HG02973 (cell line): ENCODE results near the gene ELAVL2.
"Not testable (repeated sequence)": the region's sequence is repeated elsewhere in the genome, so short reads cannot be mapped to it uniquely, and the experiment has no call there.

Source experiments
- ATAC-seq: cut with Tn5 transposase; IDR thresholded peaks from one replicate; pipeline ENCODE4 v1.9.1; 2021; ENCODE audit warnings: moderate library complexity; ENCODE audit not compliant: unreplicated experiment

ELAVL2 gene

GRCh38 chr9:23728736-23729135, 97.3 kb downstream of the ELAVL2 start:
- ATAC-seq = no peak

DNA sequence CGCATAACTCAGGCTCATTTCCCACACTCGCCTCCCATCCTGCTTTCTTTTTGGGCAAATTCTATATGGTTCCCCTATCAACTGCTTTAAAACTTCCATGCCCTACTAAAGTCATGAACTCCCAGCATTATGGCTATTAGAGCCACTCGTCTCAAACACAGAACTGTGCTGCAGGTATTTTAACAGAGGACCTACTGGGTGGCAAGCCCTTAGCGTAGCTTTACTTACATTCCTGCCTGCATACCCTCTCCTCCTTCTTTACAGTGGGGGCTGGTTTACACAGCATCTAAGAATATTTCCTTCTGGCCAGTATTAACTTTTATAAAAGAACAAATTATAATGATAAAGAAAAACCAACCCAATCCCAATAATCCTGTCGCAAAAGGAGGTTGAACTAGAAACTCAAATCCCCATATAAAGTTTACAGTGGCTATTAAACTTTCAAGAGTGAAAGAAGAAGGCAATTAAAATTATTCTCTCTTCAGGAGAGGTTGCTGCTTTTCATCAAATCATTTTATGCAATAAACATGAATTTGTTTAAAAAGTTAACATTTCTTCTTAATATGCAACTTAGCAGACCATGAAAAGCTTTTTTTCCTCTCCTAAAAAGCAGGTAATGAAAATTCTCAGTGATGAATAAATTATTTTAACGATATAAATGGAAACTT, 100.6 kb downstream of the ELAVL2 start:
- ATAC-seq = no peak

GRCh38 chr9:23723672-23724071, 102.4 kb downstream of the ELAVL2 start:
- ATAC-seq = no peak

DNA sequence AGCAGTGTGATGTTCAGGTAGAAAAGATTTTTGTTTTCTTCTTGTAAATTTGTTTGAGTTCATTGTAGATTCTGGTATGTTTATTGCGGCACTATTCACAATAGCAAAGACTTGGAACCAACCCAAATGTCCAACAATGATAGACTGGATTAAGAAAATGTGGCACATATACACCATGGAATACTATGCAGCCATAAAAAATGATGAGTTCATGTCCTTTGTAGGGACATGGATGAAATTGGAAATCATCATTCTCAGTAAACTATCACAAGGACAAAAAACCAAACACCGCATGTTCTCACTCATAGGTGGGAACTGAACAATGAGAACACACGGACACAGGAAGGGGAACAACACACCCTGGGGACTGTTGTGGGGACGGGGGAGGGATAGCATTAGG, 103.0 kb downstream of the ELAVL2 start:
- ATAC-seq = not testable (repeated sequence)

DNA sequence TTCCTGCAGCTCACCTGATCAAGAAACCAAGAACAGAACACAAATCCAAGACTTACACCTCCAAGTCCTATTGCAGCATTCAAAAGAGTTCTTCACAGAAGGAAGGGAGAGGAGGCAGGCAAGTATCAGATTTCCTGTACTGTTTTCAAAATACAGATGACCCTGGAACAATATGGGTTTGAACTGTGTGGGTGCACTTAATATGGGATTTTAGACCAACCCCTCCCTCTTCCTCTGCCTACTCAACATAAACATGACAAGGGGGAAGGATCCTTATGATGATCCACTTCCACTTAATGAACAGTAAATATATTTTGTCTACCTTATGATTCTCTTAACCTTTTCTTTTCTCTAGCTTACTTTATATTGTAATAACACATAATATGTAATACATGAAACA, 104.6 kb downstream of the ELAVL2 start:
- no peak for ATAC-seq

- ATAC-seq = no peak
Observed at GRCh38 chr9:23717505-23717904, 108.5 kb downstream of the ELAVL2 start.

DNA sequence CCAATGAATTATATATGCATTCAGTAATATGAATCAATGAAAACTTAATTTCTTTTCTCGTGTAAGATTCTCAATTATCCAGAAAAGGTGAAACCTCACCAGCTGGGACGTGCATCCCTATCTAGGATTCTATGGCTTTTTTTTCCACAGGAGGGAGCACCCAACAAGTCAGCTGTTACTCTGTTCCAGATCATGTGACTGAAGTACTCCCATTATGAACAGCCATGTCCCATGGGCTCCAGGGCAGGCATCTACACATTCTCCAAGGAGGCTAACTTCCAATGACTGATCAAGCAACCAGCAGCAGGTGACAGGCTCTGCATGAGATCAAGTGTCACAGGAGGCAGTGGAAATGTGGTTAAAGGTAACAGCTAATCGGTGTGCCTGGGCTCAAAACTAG, 118.8 kb downstream of the ELAVL2 start:
- ATAC-seq = no peak

DNA sequence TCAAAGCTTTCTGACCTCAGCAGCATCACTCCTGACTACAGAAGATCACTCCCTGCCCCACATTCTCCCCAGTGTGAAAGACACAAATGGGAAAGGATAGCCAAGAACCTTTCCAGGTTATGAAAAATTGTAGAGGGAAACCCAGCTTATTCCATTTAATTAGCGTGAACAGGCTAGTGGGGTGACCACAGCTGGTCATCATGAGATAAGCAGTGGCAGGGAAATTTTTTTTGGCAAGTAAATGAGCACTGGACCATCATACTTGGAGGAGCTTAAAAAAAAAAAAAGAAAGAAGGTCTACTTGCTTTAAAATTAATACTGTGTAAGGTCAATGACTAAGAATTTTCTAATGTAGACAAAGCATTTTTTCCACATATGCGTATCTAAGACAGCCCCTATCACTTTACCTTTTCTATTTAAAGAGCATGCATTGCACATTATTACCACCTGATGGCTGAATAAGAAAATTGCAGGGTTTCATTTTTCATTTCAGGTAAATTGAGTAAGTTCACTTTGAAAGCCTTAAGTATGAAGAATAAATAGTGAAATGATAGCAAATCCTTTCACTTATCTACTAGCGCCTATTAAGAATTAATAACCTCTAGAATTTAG, 123.6 kb downstream of the ELAVL2 start:
- no peak for ATAC-seq

DNA sequence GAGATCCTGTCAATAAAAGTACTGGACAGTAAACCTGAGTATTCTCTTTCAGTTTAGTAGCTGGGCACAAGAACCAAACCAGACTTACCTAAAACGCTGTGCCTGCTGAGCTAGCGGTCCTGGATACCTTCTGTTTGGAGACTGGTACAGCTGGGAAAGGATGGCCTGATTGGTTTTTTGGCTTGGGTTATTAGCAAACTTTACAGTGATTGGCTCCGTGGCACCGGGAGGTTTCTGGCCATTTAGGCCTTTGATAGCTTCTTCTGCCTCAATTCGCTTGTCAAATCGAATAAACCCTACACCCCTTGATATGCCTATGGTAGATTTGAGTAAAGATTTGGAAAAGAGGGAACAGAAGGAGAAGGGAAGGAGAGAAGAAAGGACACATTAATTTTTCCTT, 124.7 kb downstream of the ELAVL2 start:
- no peak for ATAC-seq

DNA sequence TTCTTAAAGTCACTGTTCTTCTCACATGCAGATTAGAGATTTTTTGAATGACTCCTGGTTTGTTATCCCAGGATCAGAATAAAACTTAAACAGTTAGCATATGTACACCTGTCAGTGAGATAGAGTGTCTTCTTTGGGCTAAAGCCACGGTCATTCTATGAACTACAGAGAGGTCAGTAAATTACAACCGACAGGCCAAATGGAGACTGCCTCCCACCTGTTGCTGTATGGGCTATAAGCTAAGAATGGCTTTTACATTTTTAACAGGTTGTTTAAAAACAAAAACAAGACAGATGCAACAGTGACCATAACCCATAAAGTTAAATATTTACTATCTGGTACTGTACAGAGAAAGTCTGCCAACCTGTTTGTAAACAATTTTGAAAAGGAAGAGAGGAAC, 125.7 kb downstream of the ELAVL2 start:
- no peak for ATAC-seq

GRCh38 chr9:23698161-23698560, 127.9 kb downstream of the ELAVL2 start:
- ATAC-seq = no peak

DNA sequence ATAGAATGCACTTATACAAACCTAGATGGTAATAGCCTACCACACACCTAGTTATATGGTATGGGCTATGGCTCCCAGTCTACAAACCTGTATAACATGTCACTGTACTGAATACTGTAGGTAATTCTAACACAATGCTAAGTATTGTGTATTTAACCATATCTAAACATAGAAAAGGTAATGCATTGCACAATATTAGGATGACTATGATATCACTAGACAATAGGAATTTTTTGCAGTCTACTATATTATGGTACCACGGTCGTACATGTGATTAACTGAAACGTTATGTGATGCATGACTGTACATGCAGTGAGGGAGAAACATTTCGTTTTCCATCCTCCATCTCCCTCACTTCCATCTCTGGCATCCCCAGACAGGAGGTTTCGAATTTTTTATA, 130.5 kb downstream of the ELAVL2 start:
- no peak for ATAC-seq

GRCh38 chr9:23693374-23693773, 132.7 kb downstream of the ELAVL2 start:
- no peak for ATAC-seq

- no peak for ATAC-seq
Observed at GRCh38 chr9:23686896-23687295, 139.1 kb downstream of the ELAVL2 start.

GRCh38 chr9:23686257-23686656, 139.8 kb downstream of the ELAVL2 start:
- no peak for ATAC-seq

- no peak for ATAC-seq
Observed at GRCh38 chr9:23683611-23684061, 142.4 kb downstream of the ELAVL2 start.

- ATAC-seq = no peak
Observed at GRCh38 chr9:23682891-23683431, 143.1 kb downstream of the ELAVL2 start.

DNA sequence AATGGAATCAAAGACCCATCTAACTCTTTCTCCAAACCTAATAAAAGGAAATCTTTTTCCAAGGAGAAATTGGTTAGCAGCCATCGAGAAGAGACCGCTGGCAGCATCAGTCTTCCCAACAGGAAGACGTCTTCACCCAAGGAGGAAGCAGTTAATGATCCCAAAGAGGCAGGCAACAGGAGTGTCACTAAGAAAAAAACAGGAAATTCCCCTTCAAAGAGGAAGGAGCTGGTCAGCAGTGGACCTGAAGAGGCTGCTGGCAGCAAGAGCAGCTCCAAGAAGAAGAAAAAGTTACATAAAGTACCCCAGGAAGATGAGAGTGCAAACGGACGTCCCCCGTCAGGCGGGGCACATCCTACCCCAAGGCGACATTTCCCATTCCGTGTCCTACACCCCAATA, 143.7 kb downstream of the ELAVL2 start:
- no peak for ATAC-seq

GRCh38 chr9:23677446-23677845, 148.6 kb downstream of the ELAVL2 start:
- ATAC-seq = no peak

- no peak for ATAC-seq
Observed at GRCh38 chr9:23674016-23674585, 151.9 kb downstream of the ELAVL2 start.

DNA sequence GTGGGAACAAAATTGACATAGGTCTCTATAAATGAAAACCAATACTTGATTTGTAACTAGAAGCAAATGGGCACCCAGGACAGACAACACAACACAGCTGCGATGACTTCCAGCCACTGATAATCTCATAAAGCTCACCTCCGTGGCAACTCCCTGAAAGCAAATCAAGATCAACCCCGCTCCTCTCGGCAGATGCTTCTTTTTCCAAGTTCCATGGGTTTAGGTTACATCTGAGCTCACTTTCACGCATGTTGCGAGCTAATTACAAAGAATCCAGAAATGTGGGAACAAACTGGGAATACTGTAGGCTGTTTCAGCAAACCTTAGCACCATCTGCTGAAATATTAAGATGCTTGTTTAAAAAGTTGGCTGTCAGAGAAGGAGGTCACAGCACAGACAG, 153.9 kb downstream of the ELAVL2 start:
- no peak for ATAC-seq

GRCh38 chr9:23669776-23670175, 156.3 kb downstream of the ELAVL2 start:
- ATAC-seq = no peak
